K562 (cell line): Measurements from ENCODE around the gene ZNF441. TPM values are rescaled to one million over a fixed set of nuclear protein-coding genes. Genes with fewer than 3 reads are reported as not detected.

Source experiments
- BDP1 ChIP-seq: IDR thresholded peaks from 3 replicates; pipeline ENCODE4 v1.6.1; 2011; ENCODE audit not compliant: insufficient read length, insufficient read depth
- CBX1 ChIP-seq: sonication (generic); IDR thresholded peaks from 2 replicates; pipeline ENCODE4 v1.6.1; 2016; ENCODE audit warnings: antibody characterized with exemption, low read depth, mild to moderate bottlenecking
- EWSR1 ChIP-seq: fragments of 450-650 bp; IDR thresholded peaks from 2 replicates; pipeline ENCODE4 v1.6.1; 2018; ENCODE audit warnings: borderline replicate concordance, mild to moderate bottlenecking, low read depth, moderate library complexity; ENCODE audit not compliant: partially characterized antibody
- HDAC3 ChIP-seq: fragments of 450-650 bp; IDR thresholded peaks from 2 replicates; pipeline ENCODE4 v1.6.1; 2018; ENCODE audit warnings: borderline replicate concordance, mild to moderate bottlenecking, moderate library complexity; ENCODE audit not compliant: partially characterized antibody
- MAFF ChIP-seq: IDR thresholded peaks from 2 replicates; pipeline ENCODE4 v1.6.1; 2012; ENCODE audit warnings: low read length, improper control_type of control experiment
- MECOM ChIP-seq: fragments of 250-450 bp; sonication (Bioruptor Pico); IDR thresholded peaks from 2 replicates; pipeline ENCODE4 v1.8.0; 2022; ENCODE audit warnings: inconsistent platforms
- MTF1 ChIP-seq: fragments of 250-450 bp; sonication (Bioruptor Pico); IDR thresholded peaks from 2 replicates; pipeline ENCODE4 v1.9.0; 2021; ENCODE audit warnings: moderate library complexity, mild to moderate bottlenecking, inconsistent platforms, borderline replicate concordance
- NFE2L1 ChIP-seq: fragments of 450-650 bp; IDR thresholded peaks from 2 replicates; pipeline ENCODE4 v1.6.1; 2016; ENCODE audit warnings: missing genetic modification characterization, low read depth, mild to moderate bottlenecking, missing compliant biosample characterization, moderate library complexity, borderline replicate concordance
- PURB ChIP-seq: sonication (generic); formaldehyde crosslinking; IDR thresholded peaks from 2 replicates; pipeline ENCODE4 v1.9.0; 2021; ENCODE audit warnings: low read depth, mild to moderate bottlenecking, missing genetic modification reagents
- RFX1 ChIP-seq: fragments of 450-650 bp; IDR thresholded peaks from 2 replicates; pipeline ENCODE4 v1.6.1; 2016; ENCODE audit warnings: mild to moderate bottlenecking, moderate library complexity
- SAP30 ChIP-seq: fragments of 200-600 bp; sonication (generic); IDR thresholded peaks from 2 replicates; pipeline ENCODE4 v1.6.1; 2012; ENCODE audit warnings: borderline replicate concordance, low read depth, mild to moderate bottlenecking, moderate library complexity, low read length, control low read depth, inconsistent platforms; ENCODE audit not compliant: insufficient read depth, poor library complexity, severe bottlenecking
- ZBTB7A ChIP-seq: IDR thresholded peaks from 2 replicates; pipeline ENCODE4 v1.6.1; 2011; ENCODE audit warnings: low read depth, mild to moderate bottlenecking, low read length, moderate library complexity, borderline replicate concordance; ENCODE audit not compliant: control insufficient read depth
- ZNF217 ChIP-seq: sonication (generic); formaldehyde crosslinking; IDR thresholded peaks from 2 replicates; pipeline ENCODE4 v1.8.0; 2022; ENCODE audit warnings: mild to moderate bottlenecking, missing genetic modification reagents
- ZNF707 ChIP-seq: fragments of 250-450 bp; sonication (Bioruptor Pico); conservative IDR thresholded peaks from 2 replicates; pipeline ENCODE4 v1.8.0; 2022; ENCODE audit warnings: inconsistent platforms, mild to moderate bottlenecking, moderate library complexity
- polyA plus RNA-seq, 8 experiments: library from polyadenylated mRNA; depleted of rRNA in 4 of 8; stranded (reverse) in 5 of 8; unstranded in 3 of 8; fragments of >200 nt; fragmentation: Nextera tagmentation in 2 of 8; fragmentation: Illumina TruSeq in 1 of 8; extraction: Ambion mirVana in 2 of 8; extraction: Trizol in 1 of 8; gene quantifications; 2 replicates each; pipeline versions ENCODE4 v1.2.1 to v1.2.3, GENCODE V29; 2011 to 2014; ENCODE audit warnings: inconsistent platforms in 1 of 8, missing spikeins in 1 of 8
- total RNA-seq, 7 experiments: library from RNA; depleted of rRNA in 6 of 7; stranded (reverse); fragments of >200 nt in 6 of 7; fragmentation: Illumina TruSeq in 2 of 7; extraction: Trizol in 2 of 7; gene quantifications; 2 replicates each; pipeline versions ENCODE4 v1.2.1 to v1.2.3, GENCODE V29; 2011 to 2021; ENCODE audit warnings: low replicate concordance in 1 of 7
- TF ChIP-seq, protein P1 (sequence below): fragments of 450-650 bp; conservative IDR thresholded peaks from 2 replicates; pipeline ENCODE4 v1.6.1; 2016; ENCODE audit warnings: missing genetic modification characterization, low read depth, mild to moderate bottlenecking, control low read depth, missing compliant biosample characterization
- TF ChIP-seq, protein P2 (sequence below): fragments of 250-450 bp; sonication (Bioruptor Pico); IDR thresholded peaks from 2 replicates; pipeline ENCODE4 v1.4.0; 2020; ENCODE audit warnings: mild to moderate bottlenecking, moderate library complexity, borderline replicate concordance
- TF ChIP-seq, protein P3 (sequence below): sonication (generic); formaldehyde crosslinking; IDR thresholded peaks from 2 replicates; pipeline ENCODE4 v1.8.0; 2022; ENCODE audit warnings: missing genetic modification reagents, mild to moderate bottlenecking, moderate library complexity, borderline replicate concordance
- TF ChIP-seq, protein P4 (sequence below), 2 experiments: IDR thresholded peaks; 2 replicates each; pipeline ENCODE4 v1.6.1; 2011; ENCODE audit warnings: borderline replicate concordance in 1 of 2, control low read depth in 1 of 2, low read depth in 1 of 2, low read length in 1 of 2, mild to moderate bottlenecking in 1 of 2, mixed read lengths in 1 of 2, moderate library complexity in 1 of 2; ENCODE audit not compliant: insufficient read depth in 1 of 2, insufficient read length in 1 of 2, poor library complexity in 1 of 2, severe bottlenecking in 1 of 2; ENCODE audit errors: extremely low read depth in 1 of 2
- TF ChIP-seq, protein P5 (sequence below): fragments of 250-450 bp; sonication (Bioruptor Pico); IDR thresholded peaks from 2 replicates; pipeline ENCODE4 v1.5.1; 2021; ENCODE audit warnings: mild to moderate bottlenecking

The ZNF441 gene
- total and polyA plus RNA-seq, 9 of the 15 experiments (the other 6 are each of a cell fraction or from before 2014, with no cell fraction given): 1.9 to 14.0 (median 7.8) TPM

DNA sequence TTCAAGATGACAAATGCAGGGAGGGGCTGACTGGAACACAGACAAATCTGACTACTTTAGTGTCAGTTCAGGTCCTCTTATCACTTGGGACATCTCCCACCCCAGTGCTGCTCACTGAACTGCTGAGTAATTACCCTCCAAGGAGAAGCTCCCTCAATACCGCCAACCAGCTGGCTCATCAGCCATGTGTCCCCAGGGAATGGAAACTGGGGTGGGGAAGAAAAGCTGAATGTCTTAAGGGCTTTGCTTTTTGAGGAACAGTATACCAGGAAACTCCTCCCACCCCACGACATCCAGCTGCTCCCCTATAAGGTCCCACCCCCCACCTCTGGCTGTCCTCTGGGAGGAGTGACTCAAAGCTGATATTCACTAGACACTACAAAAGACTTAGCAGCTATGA lies 30.1 kb upstream of the ZNF441 start (continued):
- TF ChIP-seq HDAC3: no peak
- TF ChIP-seq NFE2L1 (tag): no peak
- TF ChIP-seq, protein P1, sequence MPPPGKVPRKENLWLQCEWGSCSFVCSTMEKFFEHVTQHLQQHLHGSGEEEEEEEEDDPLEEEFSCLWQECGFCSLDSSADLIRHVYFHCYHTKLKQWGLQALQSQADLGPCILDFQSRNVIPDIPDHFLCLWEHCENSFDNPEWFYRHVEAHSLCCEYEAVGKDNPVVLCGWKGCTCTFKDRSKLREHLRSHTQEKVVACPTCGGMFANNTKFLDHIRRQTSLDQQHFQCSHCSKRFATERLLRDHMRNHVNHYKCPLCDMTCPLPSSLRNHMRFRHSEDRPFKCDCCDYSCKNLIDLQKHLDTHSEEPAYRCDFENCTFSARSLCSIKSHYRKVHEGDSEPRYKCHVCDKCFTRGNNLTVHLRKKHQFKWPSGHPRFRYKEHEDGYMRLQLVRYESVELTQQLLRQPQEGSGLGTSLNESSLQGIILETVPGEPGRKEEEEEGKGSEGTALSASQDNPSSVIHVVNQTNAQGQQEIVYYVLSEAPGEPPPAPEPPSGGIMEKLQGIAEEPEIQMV (tag): no peak
- no peak for TF ChIP-seq CBX1
- no peak for TF ChIP-seq MTF1 (CRISPR knock-in tag)
- TF ChIP-seq ZNF217 (CRISPR knock-in tag): no peak
- no peak for TF ChIP-seq BDP1
- TF ChIP-seq, protein P2, sequence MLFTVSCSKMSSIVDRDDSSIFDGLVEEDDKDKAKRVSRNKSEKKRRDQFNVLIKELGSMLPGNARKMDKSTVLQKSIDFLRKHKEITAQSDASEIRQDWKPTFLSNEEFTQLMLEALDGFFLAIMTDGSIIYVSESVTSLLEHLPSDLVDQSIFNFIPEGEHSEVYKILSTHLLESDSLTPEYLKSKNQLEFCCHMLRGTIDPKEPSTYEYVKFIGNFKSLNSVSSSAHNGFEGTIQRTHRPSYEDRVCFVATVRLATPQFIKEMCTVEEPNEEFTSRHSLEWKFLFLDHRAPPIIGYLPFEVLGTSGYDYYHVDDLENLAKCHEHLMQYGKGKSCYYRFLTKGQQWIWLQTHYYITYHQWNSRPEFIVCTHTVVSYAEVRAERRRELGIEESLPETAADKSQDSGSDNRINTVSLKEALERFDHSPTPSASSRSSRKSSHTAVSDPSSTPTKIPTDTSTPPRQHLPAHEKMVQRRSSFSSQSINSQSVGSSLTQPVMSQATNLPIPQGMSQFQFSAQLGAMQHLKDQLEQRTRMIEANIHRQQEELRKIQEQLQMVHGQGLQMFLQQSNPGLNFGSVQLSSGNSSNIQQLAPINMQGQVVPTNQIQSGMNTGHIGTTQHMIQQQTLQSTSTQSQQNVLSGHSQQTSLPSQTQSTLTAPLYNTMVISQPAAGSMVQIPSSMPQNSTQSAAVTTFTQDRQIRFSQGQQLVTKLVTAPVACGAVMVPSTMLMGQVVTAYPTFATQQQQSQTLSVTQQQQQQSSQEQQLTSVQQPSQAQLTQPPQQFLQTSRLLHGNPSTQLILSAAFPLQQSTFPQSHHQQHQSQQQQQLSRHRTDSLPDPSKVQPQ (CRISPR knock-in tag): no peak
- TF ChIP-seq, protein P3, sequence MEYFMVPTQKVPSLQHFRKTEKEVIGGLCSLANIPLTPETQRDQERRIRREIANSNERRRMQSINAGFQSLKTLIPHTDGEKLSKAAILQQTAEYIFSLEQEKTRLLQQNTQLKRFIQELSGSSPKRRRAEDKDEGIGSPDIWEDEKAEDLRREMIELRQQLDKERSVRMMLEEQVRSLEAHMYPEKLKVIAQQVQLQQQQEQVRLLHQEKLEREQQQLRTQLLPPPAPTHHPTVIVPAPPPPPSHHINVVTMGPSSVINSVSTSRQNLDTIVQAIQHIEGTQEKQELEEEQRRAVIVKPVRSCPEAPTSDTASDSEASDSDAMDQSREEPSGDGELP: peak; percentile 93
- TF ChIP-seq PURB (CRISPR knock-in tag): no peak
- TF ChIP-seq, protein P4, sequence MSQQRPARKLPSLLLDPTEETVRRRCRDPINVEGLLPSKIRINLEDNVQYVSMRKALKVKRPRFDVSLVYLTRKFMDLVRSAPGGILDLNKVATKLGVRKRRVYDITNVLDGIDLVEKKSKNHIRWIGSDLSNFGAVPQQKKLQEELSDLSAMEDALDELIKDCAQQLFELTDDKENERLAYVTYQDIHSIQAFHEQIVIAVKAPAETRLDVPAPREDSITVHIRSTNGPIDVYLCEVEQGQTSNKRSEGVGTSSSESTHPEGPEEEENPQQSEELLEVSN (IDR thresholded peaks at IDR 0.05; ENCODE audit: borderline replicate concordance in 1 of 2, extremely low read depth in 1 of 2, insufficient read depth in 1 of 2, insufficient read length in 1 of 2, low read depth in 1 of 2, low read length in 1 of 2, poor library complexity in 1 of 2, severe bottlenecking in 1 of 2): peak in 1 of 2 experiments; percentile 61
- TF ChIP-seq SAP30: no peak
- 0 out of 2 replicates have a peak, but pooled peaks have one; percentile 35 for TF ChIP-seq MECOM
- TF ChIP-seq, protein P5, sequence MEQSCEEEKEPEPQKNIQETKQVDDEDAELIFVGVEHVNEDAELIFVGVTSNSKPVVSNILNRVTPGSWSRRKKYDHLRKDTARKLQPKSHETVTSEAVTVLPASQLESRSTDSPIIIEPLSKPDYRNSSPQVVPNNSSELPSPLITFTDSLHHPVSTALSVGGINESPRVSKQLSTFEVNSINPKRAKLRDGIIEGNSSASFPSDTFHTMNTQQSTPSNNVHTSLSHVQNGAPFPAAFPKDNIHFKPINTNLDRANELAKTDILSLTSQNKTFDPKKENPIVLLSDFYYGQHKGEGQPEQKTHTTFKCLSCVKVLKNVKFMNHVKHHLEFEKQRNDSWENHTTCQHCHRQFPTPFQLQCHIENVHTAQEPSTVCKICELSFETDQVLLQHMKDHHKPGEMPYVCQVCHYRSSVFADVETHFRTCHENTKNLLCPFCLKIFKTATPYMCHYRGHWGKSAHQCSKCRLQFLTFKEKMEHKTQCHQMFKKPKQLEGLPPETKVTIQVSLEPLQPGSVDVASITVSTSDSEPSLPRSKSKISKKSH (CRISPR knock-in tag): no peak
- TF ChIP-seq ZBTB7A: no peak
- no peak for TF ChIP-seq ZNF707 (CRISPR knock-in tag)
- no peak for TF ChIP-seq RFX1
- no peak for TF ChIP-seq EWSR1
- TF ChIP-seq MAFF: peak; percentile 74; the same call in 1 of the 2 replicates
